ENCODE measurements around the gene GPC1.
A peak's percentile ranks its signal among the peaks of the same experiment; 100 is the strongest.

GPC1 gene

DNA sequence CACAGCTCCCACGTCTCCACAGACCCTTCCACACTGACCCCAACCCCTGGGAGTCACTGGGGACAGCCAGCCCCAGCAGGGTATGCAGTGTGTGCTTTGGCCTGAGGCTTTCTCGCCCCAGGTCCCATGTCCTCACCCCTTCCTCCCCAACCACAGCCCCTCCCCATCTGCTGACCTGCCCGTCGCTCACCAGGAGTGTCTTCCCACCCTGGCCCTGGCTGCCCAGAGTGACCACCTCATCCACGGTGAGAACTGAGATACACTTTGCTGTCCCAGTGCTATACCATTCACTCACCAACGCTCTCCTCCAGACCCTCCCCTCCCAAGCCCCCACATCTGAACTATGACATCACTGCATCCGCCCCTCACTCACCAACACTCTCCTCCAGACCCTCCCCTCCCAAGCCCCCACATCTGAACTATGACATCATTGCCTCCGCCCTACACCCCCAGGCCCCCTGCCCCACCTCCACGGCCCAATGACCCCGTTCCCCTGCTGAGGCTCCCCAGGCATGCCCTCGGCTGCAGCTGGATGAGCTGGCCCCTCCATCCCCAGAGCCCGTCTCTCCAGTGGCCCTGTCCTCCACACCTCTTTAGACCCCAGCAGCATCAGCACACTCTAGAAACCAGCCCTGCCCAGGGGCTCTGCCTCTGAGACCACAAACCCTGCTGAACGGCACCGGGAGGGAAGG lies 67.1 kb downstream of the GPC1 start:
- DNase-seq: no peak

DNA sequence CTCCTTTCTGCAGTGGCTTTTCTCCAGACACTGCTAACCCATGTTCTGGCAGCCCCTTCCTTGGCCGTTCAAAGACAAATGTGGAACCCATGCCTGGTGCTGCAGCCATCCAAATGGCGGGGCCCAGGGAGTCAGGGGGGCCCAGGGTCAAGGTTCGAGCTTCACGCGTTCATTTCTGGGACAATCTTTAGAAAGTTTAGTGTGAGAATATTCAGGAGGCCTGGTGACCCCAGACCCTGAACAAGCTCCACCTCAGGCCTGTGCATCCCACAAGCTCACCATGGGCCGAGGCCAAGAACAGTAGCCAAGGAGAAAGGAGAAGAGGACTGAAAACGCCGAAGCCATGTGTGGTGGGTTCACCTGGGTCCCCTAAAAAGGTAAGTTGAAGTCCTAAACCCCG lies 67.9 kb downstream of the GPC1 start:
- no peak for DNase-seq

DNA sequence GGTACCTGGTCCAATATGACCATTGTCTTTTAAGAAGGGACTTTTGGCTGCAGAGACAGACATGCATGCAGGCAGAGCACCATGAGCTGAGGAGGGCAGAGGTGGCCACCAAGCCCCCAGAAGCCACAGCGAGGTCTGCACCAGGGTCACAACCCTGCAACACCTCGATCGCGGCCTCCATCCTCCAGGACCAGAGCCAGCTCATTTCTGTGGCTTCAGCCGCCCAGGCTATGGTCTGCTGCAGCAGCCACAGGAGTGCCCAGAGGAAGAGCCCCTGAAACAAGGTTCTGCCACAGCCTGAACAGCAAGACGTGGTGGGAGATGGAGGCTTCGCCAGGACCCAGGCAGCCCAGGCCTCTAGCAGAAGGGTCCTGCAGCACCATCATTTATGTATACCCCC lies 68.4 kb downstream of the GPC1 start:
- no peak for DNase-seq

DNA sequence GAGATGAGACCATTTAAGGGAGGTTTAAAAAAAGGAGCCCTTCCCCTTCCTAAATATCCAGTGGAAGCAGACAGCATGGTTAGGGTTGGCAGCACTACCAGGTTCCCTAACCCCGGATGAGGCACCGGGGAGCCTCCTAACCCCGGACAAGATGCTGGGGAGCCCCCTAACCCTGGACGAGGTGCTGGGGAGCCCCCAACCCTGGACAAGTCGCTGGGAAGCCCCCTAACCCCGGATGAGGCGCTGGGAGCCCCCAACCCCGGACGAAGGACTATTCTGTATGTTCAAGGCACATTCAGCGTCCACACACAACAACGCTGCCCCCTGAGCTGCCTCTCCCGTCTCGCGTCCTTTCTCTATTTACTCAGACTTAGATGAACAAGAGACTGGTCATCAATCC lies 70.4 kb downstream of the GPC1 start:
- no peak for DNase-seq

DNA sequence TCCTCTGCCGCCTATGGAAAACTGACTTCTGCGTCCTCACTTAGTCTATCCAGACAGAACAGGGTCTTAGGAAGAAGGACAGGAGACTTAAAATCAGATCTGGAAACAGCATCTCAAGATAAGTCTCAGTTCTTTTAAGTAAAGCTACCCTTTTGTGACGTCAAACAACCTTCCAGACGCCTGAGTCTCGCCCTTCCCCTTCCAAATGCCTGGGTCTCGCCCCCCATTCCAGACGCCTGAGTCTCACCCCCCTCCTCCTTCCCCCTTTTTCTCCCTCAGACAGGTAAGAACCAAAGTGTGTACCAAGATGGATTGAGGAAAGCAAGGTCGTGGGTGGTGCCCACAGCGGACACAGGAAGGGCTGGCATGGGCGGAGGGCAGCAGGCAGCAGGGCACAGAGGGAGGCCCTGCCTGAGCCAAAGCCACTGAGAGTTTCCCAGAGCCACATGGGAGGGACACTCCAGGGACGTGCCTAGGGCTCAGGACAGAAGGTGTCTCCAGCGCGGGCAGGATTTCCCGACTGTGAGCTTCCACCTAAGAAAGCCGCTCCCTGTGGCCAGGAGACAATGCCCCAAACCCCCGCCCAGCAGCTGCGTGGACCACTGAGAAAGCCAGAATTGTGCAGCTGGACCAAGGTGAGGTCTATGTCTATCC lies 71.1 kb downstream of the GPC1 start:
- no peak for DNase-seq

DNA sequence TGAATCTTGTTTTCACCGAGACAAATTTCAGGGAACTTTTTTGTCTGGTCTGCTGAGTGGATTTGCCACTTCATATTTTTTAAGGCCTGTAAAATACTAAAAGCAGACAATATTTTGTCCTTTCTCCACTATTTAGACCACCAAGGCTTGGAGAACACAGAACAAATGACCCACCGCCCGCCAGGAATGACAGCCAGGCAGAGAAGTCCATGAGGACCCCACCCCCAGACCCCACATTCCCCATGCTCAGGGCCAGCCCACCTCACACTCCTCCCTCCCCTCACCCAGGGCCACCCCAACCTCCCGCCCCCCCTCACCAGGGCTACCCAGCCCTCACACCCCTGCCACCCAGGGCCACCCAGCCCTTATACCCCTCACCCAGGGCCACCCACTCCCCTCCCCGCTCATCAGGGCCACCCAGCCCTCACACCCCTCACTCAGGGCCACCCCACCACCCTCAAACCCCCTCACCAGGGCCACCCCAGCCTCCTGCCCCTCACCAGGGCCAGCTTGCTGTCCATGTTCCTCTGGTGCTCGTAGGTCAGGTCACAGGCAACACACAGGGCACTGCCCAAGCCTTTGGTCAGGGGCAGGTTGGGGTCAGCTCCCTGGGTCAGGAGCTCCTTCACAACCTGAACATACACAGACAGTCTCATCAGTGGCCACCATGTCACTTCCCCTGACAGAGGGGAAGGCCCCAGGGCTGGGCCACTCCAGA lies 71.8 kb downstream of the GPC1 start:
- DNase-seq: no peak

DNA sequence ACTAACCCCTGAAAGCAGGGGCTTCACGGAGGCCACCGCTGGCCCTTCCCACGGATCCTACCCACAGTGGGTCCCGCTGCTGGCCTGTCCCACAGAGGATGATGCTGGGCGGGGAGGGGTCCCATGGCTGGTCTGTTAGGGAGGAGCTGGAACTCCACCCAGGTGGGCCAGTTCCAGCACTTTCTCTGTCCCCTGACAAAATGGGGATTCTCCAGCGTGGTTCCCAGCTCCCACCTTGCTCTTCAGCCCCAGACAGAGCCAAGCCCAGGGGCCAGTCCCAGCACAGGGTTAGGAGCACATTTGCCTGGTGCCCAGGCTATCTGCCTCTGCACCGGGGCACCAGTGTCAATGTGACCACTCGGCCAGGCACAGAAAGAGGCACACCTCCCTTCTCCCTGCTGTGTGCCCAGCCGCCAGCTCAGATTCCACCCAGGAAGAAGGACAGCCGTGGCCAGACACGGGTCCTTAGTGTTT lies 72.4 kb downstream of the GPC1 start:
- no peak for DNase-seq

DNA sequence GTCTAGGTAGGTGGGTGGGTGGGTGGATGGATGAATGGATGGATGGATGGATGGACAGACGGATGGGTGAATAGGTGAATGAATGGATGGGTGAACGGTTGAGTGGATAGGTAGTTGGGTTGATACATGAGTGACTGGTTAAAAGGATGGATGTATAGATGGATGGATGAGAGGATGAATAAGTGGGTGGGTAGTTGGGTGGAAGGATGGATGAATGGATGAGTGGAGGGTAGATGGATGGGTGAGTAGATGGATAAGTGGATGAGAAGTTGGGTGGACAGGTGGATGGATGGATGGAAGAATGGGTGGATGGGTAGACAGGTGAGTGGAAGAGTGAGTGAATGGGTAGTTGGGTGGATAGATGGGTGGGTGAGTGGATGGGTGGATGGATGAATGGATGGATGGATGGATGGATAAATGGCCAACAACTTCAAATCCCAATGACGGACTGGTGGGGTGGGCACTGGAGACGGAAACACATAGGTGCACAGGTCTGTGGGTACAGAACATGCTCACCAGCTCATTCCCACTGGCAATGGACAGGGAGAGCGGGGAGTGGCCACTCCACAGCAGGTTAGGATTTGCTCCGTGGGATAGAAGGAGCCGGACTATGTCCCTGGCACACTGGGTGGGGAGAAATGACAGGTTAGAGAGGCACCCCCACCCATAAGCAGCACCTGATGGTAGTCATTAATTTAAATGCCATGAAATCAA lies 73.5 kb downstream of the GPC1 start:
- DNase-seq: no peak

DNA sequence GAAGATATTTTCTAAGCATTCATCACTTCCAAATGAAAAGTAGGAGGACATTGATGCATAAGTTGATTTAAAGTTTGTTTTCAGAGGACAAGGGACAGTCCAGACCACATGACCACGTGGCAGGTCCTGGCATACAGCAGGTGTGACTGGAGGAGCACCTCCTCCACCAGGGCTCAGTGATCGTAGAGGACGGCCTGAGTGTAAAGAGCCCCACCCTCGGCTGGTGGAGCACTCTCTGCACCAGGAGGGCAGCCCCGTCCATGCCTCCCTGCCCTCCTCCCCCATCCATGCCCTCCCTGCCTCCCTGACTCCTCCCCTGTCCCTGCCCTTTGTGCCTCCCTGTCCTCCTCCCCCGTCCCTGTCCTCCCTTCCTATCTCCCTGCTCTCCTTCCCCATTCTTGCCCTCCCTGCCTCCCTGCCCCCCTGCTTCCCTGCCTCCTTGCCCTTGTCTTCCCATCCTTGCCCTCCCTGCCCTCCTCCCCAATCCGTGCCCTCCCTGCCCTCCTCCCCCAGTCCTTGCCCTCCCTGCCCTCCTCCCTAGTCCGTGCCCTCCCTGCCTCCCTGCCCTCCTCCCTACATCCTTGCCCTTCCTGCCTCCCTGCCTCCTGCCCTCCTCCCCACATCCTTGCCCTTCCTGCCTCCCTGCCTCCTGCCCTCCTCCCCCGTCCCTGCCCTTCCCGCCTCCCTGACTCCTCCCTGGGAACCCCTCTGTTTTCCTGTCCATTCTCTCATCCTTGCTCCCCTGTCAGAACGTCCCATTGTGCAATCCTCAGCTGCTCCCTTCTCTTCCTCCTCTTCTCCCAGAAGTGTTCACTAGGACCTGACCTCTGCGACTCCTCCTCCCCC lies 74.4 kb downstream of the GPC1 start:
- DNase-seq: no peak

DNA sequence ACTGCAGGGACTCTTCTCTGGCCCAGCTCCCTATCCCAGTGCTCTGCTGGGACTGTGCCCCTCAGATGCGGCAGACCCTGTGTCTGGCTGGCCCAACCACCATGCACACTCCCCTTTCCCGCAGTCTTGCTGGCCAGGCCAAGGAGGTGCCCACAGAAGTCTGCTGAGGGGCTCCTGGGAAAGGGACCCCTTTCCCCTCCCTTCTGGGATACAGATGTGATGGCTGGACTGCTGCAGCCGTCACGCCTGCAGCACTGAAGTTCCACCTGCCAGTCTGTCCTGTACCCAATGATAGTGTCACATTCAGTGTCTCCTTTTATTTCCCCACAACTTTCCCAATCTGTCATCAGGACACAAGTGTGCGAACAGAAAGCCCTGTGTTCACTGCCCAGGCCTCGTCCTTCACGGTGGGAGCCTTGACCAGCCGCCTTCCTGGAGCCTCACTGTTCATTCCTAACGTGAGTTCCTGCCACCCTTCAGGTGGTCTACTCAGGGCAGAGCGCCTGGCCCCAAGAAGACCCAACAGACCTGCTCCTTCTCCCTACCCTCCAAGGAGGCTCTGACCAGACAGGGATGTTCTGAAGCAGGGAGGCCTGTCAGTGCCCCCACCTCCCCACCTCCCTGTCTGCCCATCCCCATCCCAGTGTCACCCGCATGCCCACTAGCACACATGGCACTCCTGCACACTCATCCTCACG lies 75.2 kb downstream of the GPC1 start:
- no peak for DNase-seq

DNA sequence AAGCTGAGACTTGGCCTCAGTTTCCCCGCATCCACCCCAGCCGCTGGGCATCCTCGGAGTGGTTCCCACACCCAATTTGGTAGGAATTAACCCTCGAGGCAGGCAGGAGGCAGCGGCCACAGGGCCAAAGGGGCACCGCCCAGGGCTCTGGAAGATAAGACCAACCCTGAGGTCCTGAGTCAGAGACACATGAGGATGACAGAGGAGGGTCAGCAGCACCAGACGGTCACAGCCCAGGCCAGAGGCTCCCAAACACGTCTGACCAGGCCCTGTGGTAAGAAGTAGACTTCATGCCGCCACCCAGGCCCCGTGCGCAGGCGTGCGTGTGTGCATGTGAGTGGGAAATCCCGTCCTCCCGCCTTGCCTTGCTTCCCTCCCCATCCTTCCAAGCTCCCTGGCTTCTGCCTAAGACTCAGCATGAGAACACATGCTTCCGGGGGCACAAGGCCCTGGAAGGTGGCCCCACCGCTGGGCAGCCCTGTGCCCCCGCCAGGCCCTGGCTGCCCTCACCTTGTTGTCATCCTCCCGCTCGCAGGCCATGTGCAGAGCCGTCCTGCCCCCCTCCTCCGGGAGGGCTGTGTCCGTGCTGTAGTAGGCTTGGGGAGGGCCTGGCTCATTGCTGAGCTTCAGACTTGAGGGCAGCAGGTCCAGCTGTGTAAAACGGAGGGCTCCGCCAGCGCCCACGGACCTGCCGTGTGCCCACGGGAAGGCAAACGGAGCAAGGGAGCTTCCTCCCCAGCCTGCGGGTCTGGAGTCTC lies 76.1 kb downstream of the GPC1 start:
- no peak for DNase-seq

DNA sequence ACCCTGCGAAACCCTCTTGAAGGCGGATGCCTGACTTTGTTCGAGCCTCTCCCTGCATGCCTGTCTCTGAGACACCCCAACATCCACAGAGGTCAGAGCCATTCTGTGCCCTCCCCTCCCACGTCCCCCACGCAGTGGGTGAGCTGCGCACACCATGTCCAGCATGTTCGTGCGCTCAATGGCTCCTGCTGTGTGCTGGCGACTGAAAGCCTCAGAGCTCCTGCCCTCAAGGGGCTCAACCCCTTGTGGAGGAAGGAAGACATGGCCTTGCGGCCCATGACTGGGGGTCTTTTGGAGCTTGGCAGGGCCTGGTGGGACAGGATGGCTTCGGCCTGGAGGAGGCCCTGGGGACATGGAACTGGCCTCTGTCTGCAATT lies 76.6 kb downstream of the GPC1 start:
- no peak for DNase-seq

DNA sequence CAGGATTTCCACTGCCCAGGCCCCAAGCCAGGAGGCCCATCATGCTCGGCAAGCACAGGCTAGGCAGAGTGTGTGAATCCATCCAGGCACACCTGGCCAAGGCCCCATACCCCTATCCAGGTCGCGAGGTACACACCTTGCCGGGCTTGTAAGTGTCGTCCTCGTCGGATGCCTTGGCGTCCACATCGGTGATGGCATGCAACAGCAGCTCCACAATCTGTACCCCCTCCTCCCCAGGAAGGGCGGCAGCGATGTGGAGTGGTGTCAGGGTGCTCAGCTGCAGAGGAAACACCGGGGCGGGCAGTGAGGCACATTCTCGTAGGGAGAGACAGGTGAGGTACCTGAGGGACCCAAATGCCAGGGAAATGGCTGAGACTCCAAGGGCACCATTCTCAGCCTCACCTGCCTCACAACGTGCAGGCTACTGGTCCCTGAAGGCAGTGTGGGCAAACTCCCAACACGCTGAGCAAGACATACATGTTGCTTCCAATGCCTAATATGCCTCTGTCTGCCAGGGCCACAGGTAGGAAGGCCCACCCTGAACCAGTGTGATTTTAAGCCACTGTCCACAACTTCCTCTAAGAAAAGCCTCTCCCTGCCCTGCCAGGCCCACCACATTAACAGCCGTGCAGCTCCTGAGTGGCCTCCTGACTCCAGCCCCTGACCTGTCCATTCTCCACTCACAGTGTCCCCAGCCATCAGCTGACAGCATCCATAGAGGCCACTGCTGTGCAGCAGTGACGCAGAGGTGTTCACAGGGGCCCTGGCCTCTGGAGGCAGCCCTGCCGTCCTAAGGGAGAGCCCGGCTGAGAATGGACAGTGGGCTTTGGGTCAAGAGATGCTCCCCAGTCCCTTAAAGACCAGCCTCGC lies 77.4 kb downstream of the GPC1 start:
- DNase-seq: no peak

DNA sequence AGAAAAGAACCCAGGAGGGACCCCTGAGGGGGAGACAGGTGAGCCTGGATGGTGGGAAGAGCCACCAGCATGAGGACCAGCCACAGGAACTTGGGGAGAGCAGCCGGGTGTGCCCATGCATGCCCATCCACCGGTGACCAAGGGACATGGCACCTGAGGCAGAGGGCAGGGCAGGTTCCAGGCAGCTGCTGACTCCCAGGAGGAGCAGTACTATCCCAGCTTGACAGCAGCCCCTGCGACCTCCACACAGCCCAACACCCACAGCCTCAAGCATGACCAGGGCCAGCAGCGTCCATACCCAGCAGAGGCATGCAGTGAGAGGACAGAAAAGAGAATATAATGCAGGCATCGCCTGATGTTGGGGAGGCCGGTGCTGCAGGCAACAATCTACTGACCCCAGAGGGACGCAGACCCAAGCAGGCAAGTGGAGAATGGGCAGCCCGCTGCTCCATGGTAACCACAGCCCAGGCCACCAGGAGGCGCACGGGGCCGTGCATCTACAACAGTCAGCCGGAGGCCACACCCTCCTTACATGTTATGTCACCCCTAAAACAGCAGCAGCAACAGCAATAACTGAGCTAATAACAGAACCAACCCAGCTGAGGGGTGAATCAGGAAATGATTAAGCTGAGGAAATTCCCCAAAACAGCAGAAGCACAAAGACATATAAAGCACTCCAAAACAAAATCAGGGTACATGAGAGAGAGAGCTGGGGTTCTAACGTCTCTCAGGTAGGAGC lies 78.3 kb downstream of the GPC1 start:
- peak; percentile 83 for DNase-seq

DNA sequence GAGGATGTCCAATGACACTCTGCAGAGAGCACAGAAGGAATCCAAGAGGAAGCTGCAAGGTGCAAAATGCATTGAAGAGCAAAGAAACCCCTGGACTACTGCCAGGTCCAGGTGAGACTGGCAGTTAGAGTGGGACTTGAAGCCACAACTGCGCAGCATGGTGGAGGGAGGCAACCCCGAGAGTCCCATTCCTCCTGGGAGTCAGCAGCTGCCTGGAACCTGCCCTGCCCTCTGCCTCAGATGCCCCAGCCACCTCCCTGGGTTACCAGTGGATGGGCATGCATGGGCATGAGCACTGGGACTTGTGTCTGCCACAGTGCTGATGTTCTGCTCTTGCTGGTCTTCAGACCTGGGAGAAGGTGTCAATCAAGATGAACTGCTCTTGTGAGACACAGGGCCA lies 79.2 kb downstream of the GPC1 start:
- no peak for DNase-seq

DNA sequence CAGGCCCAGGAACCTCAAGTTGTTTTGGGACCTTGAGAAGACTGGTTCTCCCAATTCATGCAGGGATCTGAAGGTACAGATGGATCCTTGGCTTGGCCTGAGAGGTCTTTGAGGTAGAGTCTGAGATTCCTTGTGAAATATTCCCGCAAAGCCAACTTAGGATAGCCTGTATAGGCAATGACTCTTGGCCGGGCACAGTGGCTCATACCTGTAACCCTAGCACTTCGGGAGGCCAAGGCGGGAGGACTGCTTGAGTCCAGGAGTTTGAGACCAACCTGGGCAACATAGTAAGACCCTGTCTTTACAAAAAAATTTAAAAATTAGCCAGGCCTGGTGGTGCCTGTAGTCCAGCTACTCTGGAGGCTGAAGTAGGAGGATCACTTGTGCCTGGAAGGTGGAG lies 81.9 kb downstream of the GPC1 start:
- DNase-seq: no peak
